GM19463 (cell line): Measurements from ENCODE around the gene NRXN2.

Experiments used
- ATAC-seq: cut with Tn5 transposase; IDR thresholded peaks from one replicate; pipeline ENCODE4 v1.9.1; 2021; ENCODE audit warnings: mild to moderate bottlenecking, moderate library complexity; ENCODE audit not compliant: unreplicated experiment

NRXN2 gene

GRCh38 chr11:64632237-64632636 lies 90.8 kb downstream of the NRXN2 start:
- ATAC-seq, result no peak

GRCh38 chr11:64631675-64632074 lies 91.3 kb downstream of the NRXN2 start:
- no peak for ATAC-seq

- ATAC-seq, result no peak
Measured at GRCh38 chr11:64629796-64630562, 93.0 kb downstream of the NRXN2 start.

- no peak for ATAC-seq
Measured at GRCh38 chr11:64629103-64629502, 93.9 kb downstream of the NRXN2 start.

GRCh38 chr11:64628596-64628995 lies 94.4 kb downstream of the NRXN2 start:
- no peak for ATAC-seq

- no peak for ATAC-seq
Measured at GRCh38 chr11:64627371-64627770, 95.6 kb downstream of the NRXN2 start.

GRCh38 chr11:64626637-64627036 lies 96.4 kb downstream of the NRXN2 start:
- no peak for ATAC-seq

GRCh38 chr11:64624883-64625481 lies 98.0 kb downstream of the NRXN2 start:
- no peak for ATAC-seq

GRCh38 chr11:64622681-64623080 lies 100.3 kb downstream of the NRXN2 start:
- no peak for ATAC-seq

GRCh38 chr11:64621283-64622019 lies 101.5 kb downstream of the NRXN2 start:
- ATAC-seq, result no peak

GRCh38 chr11:64620381-64620971 lies 102.5 kb downstream of the NRXN2 start:
- ATAC-seq, result no peak

GRCh38 chr11:64619811-64620380 lies 103.1 kb downstream of the NRXN2 start:
- no peak for ATAC-seq

- no peak for ATAC-seq
Measured at GRCh38 chr11:64619196-64619595, 103.8 kb downstream of the NRXN2 start.

- ATAC-seq, result no peak
Measured at GRCh38 chr11:64616817-64617216, 106.2 kb downstream of the NRXN2 start.

- ATAC-seq, result no peak
Measured at GRCh38 chr11:64614917-64615316, 108.1 kb downstream of the NRXN2 start.

GRCh38 chr11:64613648-64614047 lies 109.3 kb downstream of the NRXN2 start:
- ATAC-seq, result no peak

GRCh38 chr11:64611869-64612646 lies 110.9 kb downstream of the NRXN2 start:
- no peak for ATAC-seq

GRCh38 chr11:64611176-64611575 lies 111.8 kb downstream of the NRXN2 start:
- ATAC-seq, result no peak

GRCh38 chr11:64610596-64610995 lies 112.4 kb downstream of the NRXN2 start:
- ATAC-seq, result no peak

GRCh38 chr11:64609436-64610047 lies 113.5 kb downstream of the NRXN2 start:
- ATAC-seq, result no peak
